ENCODE data around the gene FRMD3.

Gene FRMD3

GRCh38 chr9:83432877-83433550, 105.2 kb downstream of the FRMD3 start:
- no peak for DNase-seq (ENCODE audit: low spot score)

- peak; percentile 66 for DNase-seq (ENCODE audit: low spot score)
Observed at GRCh38 chr9:83432104-83432627, 106.0 kb downstream of the FRMD3 start.

- DNase-seq (ENCODE audit: low spot score): no peak
Observed at GRCh38 chr9:83431101-83432060, 106.8 kb downstream of the FRMD3 start.

- no peak for DNase-seq (ENCODE audit: low spot score)
Observed at GRCh38 chr9:83430681-83431080, 107.5 kb downstream of the FRMD3 start.

GRCh38 chr9:83429229-83429628, 109.0 kb downstream of the FRMD3 start:
- DNase-seq (ENCODE audit: low spot score): no peak

GRCh38 chr9:83425240-83425639, 113.0 kb downstream of the FRMD3 start:
- DNase-seq (ENCODE audit: low spot score): no peak

- DNase-seq (ENCODE audit: low spot score): no peak
Observed at GRCh38 chr9:83424831-83425230, 113.4 kb downstream of the FRMD3 start.

- no peak for DNase-seq (ENCODE audit: low spot score)
Observed at GRCh38 chr9:83423815-83424707, 114.1 kb downstream of the FRMD3 start.

- DNase-seq (ENCODE audit: low spot score): no peak
Observed at GRCh38 chr9:83422527-83422926, 115.7 kb downstream of the FRMD3 start.

GRCh38 chr9:83420486-83420885, 117.7 kb downstream of the FRMD3 start:
- DNase-seq (ENCODE audit: low spot score): no peak

- DNase-seq (ENCODE audit: low spot score): no peak
Observed at GRCh38 chr9:83419961-83420360, 118.2 kb downstream of the FRMD3 start.

GRCh38 chr9:83418283-83418682, 119.9 kb downstream of the FRMD3 start:
- no peak for DNase-seq (ENCODE audit: low spot score)

- no peak for DNase-seq (ENCODE audit: low spot score)
Observed at GRCh38 chr9:83413367-83413766, 124.8 kb downstream of the FRMD3 start.

GRCh38 chr9:83410701-83411100, 127.5 kb downstream of the FRMD3 start:
- DNase-seq (ENCODE audit: low spot score): no peak

GRCh38 chr9:83406921-83407320, 131.3 kb downstream of the FRMD3 start:
- no peak for DNase-seq (ENCODE audit: low spot score)

- DNase-seq (ENCODE audit: low spot score): no peak
Observed at GRCh38 chr9:83405759-83406158, 132.4 kb downstream of the FRMD3 start.

GRCh38 chr9:83403527-83404238, 134.5 kb downstream of the FRMD3 start:
- peak; percentile 38 for DNase-seq (ENCODE audit: low spot score)

- no peak for DNase-seq (ENCODE audit: low spot score)
Observed at GRCh38 chr9:83401328-83401900, 136.8 kb downstream of the FRMD3 start.

- no peak for DNase-seq (ENCODE audit: low spot score)
Observed at GRCh38 chr9:83396813-83397212, 141.4 kb downstream of the FRMD3 start.

- DNase-seq (ENCODE audit: low spot score): no peak
Observed at GRCh38 chr9:83396342-83396741, 141.9 kb downstream of the FRMD3 start.

- DNase-seq (ENCODE audit: low spot score): no peak
Observed at GRCh38 chr9:83392228-83392627, 146.0 kb downstream of the FRMD3 start.
